Osteoblast (primary cell): Measurements from ENCODE around the gene RBPMS2. TPM values are rescaled to one million over a fixed set of nuclear protein-coding genes. Genes with fewer than 3 reads are reported as not detected.

Experiments
- DNase-seq: peaks from one replicate; pipeline ENCODE4 v3.0.0; 2011; ENCODE audit warnings: low spot score, mixed read lengths; ENCODE audit not compliant: insufficient read length; ENCODE audit errors: missing footprints
- H2AFZ ChIP-seq: 2 replicates; pipeline ENCODE4 v1.6.0; 2011; ENCODE audit warnings: mild to moderate bottlenecking, low read length
- H3K27ac ChIP-seq: 2 replicates; pipeline ENCODE4 v1.5.1; 2011; ENCODE audit warnings: mild to moderate bottlenecking, low read depth, low read length, moderate library complexity
- H3K27me3 ChIP-seq: 2 replicates; pipeline ENCODE4 v1.6.0; 2012; ENCODE audit warnings: mild to moderate bottlenecking, control low read depth, inconsistent platforms, low read length, moderate library complexity; ENCODE audit not compliant: insufficient read depth
- H3K36me3 ChIP-seq: 2 replicates; pipeline ENCODE4 v1.5.1; 2011; ENCODE audit warnings: mild to moderate bottlenecking, low read length, control low read depth, moderate library complexity; ENCODE audit not compliant: insufficient read depth
- H3K4me1 ChIP-seq: 2 replicates; pipeline ENCODE4 v1.5.1; 2011; ENCODE audit warnings: mild to moderate bottlenecking, low read length, control low read depth, moderate library complexity; ENCODE audit not compliant: insufficient read depth
- H3K4me2 ChIP-seq: 2 replicates; pipeline ENCODE4 v1.6.0; 2011; ENCODE audit warnings: mild to moderate bottlenecking, low read length; ENCODE audit not compliant: insufficient read depth
- H3K4me3 ChIP-seq: fragments of 200-600 bp; sonication (generic); 3 replicates; pipeline ENCODE4 v1.5.1; 2012; ENCODE audit warnings: mild to moderate bottlenecking, low read length, inconsistent platforms; ENCODE audit not compliant: insufficient read depth
- H3K79me2 ChIP-seq: 2 replicates; pipeline ENCODE4 v1.6.0; 2012; ENCODE audit warnings: mild to moderate bottlenecking, low read length, control low read depth, inconsistent platforms; ENCODE audit not compliant: insufficient read depth
- H3K9me3 ChIP-seq: 2 replicates; pipeline ENCODE4 v1.5.1; 2011; ENCODE audit warnings: low read depth, low read length, control low read depth
- H4K20me1 ChIP-seq: 2 replicates; pipeline ENCODE4 v1.6.0; 2012; ENCODE audit warnings: mild to moderate bottlenecking, low read length, control low read depth; ENCODE audit not compliant: insufficient read depth
- CTCF ChIP-seq: IDR thresholded peaks from 2 replicates; pipeline ENCODE4 v1.5.1; 2011; ENCODE audit warnings: mild to moderate bottlenecking, low read depth, low read length, moderate library complexity; ENCODE audit errors: extremely low read depth
- total RNA-seq: library from RNA; depleted of rRNA; stranded (reverse); fragments of >200 nt; gene quantifications from 2 replicates; pipeline ENCODE4 v1.2.3, GENCODE V29; 2012

Gene RBPMS2
- total RNA-seq, 1 donor = not detected

GRCh38 chr15:64766058-64766457 is 9.3 kb downstream of the RBPMS2 start:
- no peak overlapping the region for H3K4me2 ChIP-seq
- no peak for DNase-seq
- no peaks in the 10 kb centered on the region for H3K27me3 ChIP-seq
- H3K4me1 ChIP-seq = no peaks in the 10 kb centered on the region
- no peak overlapping the region for H2AFZ ChIP-seq
- H3K79me2 ChIP-seq = no peaks in the 10 kb centered on the region
- H3K4me3 ChIP-seq = no peak overlapping the region
- no peak overlapping the region for H3K27ac ChIP-seq
- H3K9me3 ChIP-seq = no peaks in the 10 kb centered on the region
- H3K36me3 ChIP-seq = no peaks in the 10 kb centered on the region
- TF ChIP-seq CTCF = no peak
- H4K20me1 ChIP-seq = no peaks in the 10 kb centered on the region

GRCh38 chr15:64763874-64764273 is 11.5 kb downstream of the RBPMS2 start:
- H2AFZ ChIP-seq = no peak overlapping the region
- no peak for TF ChIP-seq CTCF
- H3K4me3 ChIP-seq = no peak overlapping the region
- DNase-seq = peak; percentile 67
- no peaks in the 10 kb centered on the region for H3K79me2 ChIP-seq
- H3K27me3 ChIP-seq = no peaks in the 10 kb centered on the region
- no peak overlapping the region for H3K4me2 ChIP-seq
- no peaks in the 10 kb centered on the region for H3K9me3 ChIP-seq
- no peak overlapping the region for H3K27ac ChIP-seq
- H3K4me1 ChIP-seq = no peaks in the 10 kb centered on the region
- no peaks in the 10 kb centered on the region for H3K36me3 ChIP-seq
- no peaks in the 10 kb centered on the region for H4K20me1 ChIP-seq

- DNase-seq = peak; percentile 67
- no peaks in the 10 kb centered on the region for H3K9me3 ChIP-seq
- H3K4me1 ChIP-seq = no peaks in the 10 kb centered on the region
- H3K36me3 ChIP-seq = no peaks in the 10 kb centered on the region
- TF ChIP-seq CTCF = no peak
- no peak overlapping the region for H3K4me2 ChIP-seq
- H3K79me2 ChIP-seq = no peaks in the 10 kb centered on the region
- no peak overlapping the region for H3K27ac ChIP-seq
- H2AFZ ChIP-seq = no peak overlapping the region
- no peaks in the 10 kb centered on the region for H4K20me1 ChIP-seq
- H3K27me3 ChIP-seq = no peaks in the 10 kb centered on the region
- H3K4me3 ChIP-seq = no peak overlapping the region
Measured at GRCh38 chr15:64763462-64763861, 11.9 kb downstream of the RBPMS2 start.

- Histone ChIP-seq H3K79me2 (no peaks in the 10 kb centered on the region), H3K4me2 (no peak overlapping the region), H3K4me3 (no peak overlapping the region), H3K9me3 (no peaks in the 10 kb centered on the region), H3K36me3 (no peaks in the 10 kb centered on the region), H3K4me1 (no peaks in the 10 kb centered on the region), H4K20me1 (no peaks in the 10 kb centered on the region), H2AFZ (no peak overlapping the region), H3K27ac (no peak overlapping the region), H3K27me3 (no peaks in the 10 kb centered on the region)
- DNase-seq = peak; percentile 14
- no peak for TF ChIP-seq CTCF
Measured at GRCh38 chr15:64763021-64763420, 12.4 kb downstream of the RBPMS2 start.
